SK-N-SH (cell line): ENCODE measurements around the gene ATP11A. TPM values are rescaled to one million over a fixed set of nuclear protein-coding genes. Genes with fewer than 3 reads are reported as not detected.

Source experiments
- CTCF ChIA-PET: fragments of 300-600, 350-600 bp; formaldehyde crosslinking; extraction: SDS; loops from one replicate; lab custom pipeline; 2021; lab: Yijun Ruan, JAX
- POLR2A ChIA-PET: fragments of 350-600 bp; sonication (Branson Sonifier 250); formaldehyde crosslinking; extraction: SDS; loops from one replicate; lab custom pipeline; 2020; ENCODE audit warnings: antibody characterized with exemption, inconsistent platforms; lab: Yijun Ruan, JAX
- DNase-seq: peaks from one replicate; pipeline ENCODE4 v3.0.0; 2012
- H2AFZ ChIP-seq: fragments of 200-600 bp; sonication (generic); 2 replicates; pipeline ENCODE4 v1.8.1; 2016; ENCODE audit warnings: antibody characterized with exemption, mild to moderate bottlenecking, low read depth
- H3F3A ChIP-seq: fragments of 200-600 bp; sonication (generic); replicated peaks from 2 replicates; pipeline ENCODE3; 2016; ENCODE audit warnings: antibody characterized with exemption, mild to moderate bottlenecking; ENCODE audit not compliant: insufficient read depth
- H3K27ac ChIP-seq, 2 experiments: fragments of 200-500 bp in 1 of 2; fragments of 200-600 bp in 1 of 2; sonication (Bioruptor generic) in 1 of 2; sonication (generic), shearing (Covaris generic) in 1 of 2; 2 replicates each; pipeline versions ENCODE4 v1.5.1 to v1.6.1; 2014 to 2016; ENCODE audit warnings: low read depth in 2 of 2, inconsistent platforms in 1 of 2, low read length in 1 of 2, mild to moderate bottlenecking in 1 of 2, mixed read lengths in 1 of 2
- H3K27me3 ChIP-seq: fragments of 200-600 bp; sonication (generic), shearing (Covaris generic); 2 replicates; pipeline ENCODE4 v1.6.1; 2016; ENCODE audit warnings: mixed run types; ENCODE audit not compliant: insufficient read depth
- H3K36me3 ChIP-seq, 2 experiments: fragments of 200-500 bp in 1 of 2; fragments of 200-600 bp in 1 of 2; sonication (Bioruptor generic) in 1 of 2; sonication (generic) in 1 of 2; replicated peaks in 1 of 2; 2 replicates each; pipeline versions ENCODE3 to v1.5.1; 2014 to 2016; ENCODE audit warnings: low read length in 1 of 2, mild to moderate bottlenecking in 1 of 2; ENCODE audit not compliant: insufficient read depth in 2 of 2, control insufficient read depth in 1 of 2
- H3K4me1 ChIP-seq, 2 experiments: fragments of 200-500 bp in 1 of 2; fragments of 200-600 bp in 1 of 2; sonication (Bioruptor generic) in 1 of 2; sonication (generic), shearing (Covaris generic) in 1 of 2; 2 replicates each; pipeline versions ENCODE4 v1.5.1 to v1.6.1; 2014 to 2016; ENCODE audit warnings: low read depth in 1 of 2, low read length in 1 of 2, mixed run types in 1 of 2; ENCODE audit not compliant: insufficient read depth in 2 of 2, control insufficient read depth in 1 of 2
- H3K4me2 ChIP-seq: fragments of 200-600 bp; sonication (generic), shearing (Covaris generic); 2 replicates; pipeline ENCODE4 v1.6.1; 2017; ENCODE audit warnings: mixed run types
- H3K4me3 ChIP-seq, 2 experiments: fragments of 200-500 bp in 1 of 2; fragments of 200-600 bp in 1 of 2; sonication (Bioruptor generic) in 1 of 2; sonication (generic), shearing (Covaris generic) in 1 of 2; 2 replicates each; pipeline versions ENCODE4 v1.5.1 to v1.8.1; 2014 to 2016; ENCODE audit warnings: low read depth in 2 of 2, inconsistent platforms in 1 of 2, low read length in 1 of 2, mild to moderate bottlenecking in 1 of 2, mixed read lengths in 1 of 2, moderate library complexity in 1 of 2
- H3K79me2 ChIP-seq: fragments of 200-600 bp; sonication (generic); 2 replicates; pipeline ENCODE4 v1.8.1; 2017; ENCODE audit warnings: mild to moderate bottlenecking; ENCODE audit not compliant: insufficient read depth
- H3K9ac ChIP-seq: fragments of 200-600 bp; sonication (generic); 2 replicates; pipeline ENCODE4 v1.6.1; 2017; ENCODE audit warnings: mixed run types
- H3K9me2 ChIP-seq: fragments of 200-600 bp; sonication (generic); 2 replicates; pipeline ENCODE4 v1.6.1; 2017; ENCODE audit warnings: mixed run types
- H3K9me3 ChIP-seq: fragments of 200-600 bp; sonication (generic); 2 replicates; pipeline ENCODE4 v1.6.1; 2017; ENCODE audit warnings: mixed run types, mild to moderate bottlenecking, moderate library complexity
- H4K20me1 ChIP-seq: fragments of 200-600 bp; sonication (generic); 2 replicates; pipeline ENCODE4 v1.6.1; 2017; ENCODE audit warnings: mild to moderate bottlenecking, mixed run types; ENCODE audit not compliant: insufficient read depth
- FOXJ3 ChIP-seq: sonication (generic); formaldehyde crosslinking; IDR thresholded peaks from 2 replicates; pipeline ENCODE4 v1.5.1; 2020; ENCODE audit warnings: mild to moderate bottlenecking, missing genetic modification reagents
- FOXM1 ChIP-seq: IDR thresholded peaks from 2 replicates; pipeline ENCODE4 v1.4.0; 2012; ENCODE audit warnings: low read depth, mild to moderate bottlenecking
- GABPA ChIP-seq: IDR thresholded peaks from 2 replicates; pipeline ENCODE4 v1.4.0; 2012; ENCODE audit warnings: low read depth, mild to moderate bottlenecking
- NFIC ChIP-seq: IDR thresholded peaks from 2 replicates; pipeline ENCODE4 v1.4.0; 2012; ENCODE audit warnings: borderline replicate concordance
- RCOR1 ChIP-seq: fragments of 150-350 bp; IDR thresholded peaks from 2 replicates; pipeline ENCODE4 v1.6.1; 2017; ENCODE audit warnings: antibody characterized with exemption, low read length
- RXRA ChIP-seq: IDR thresholded peaks from 2 replicates; pipeline ENCODE4 v1.4.0; 2012; ENCODE audit warnings: low read depth, mild to moderate bottlenecking, borderline replicate concordance
- SMC3 ChIP-seq: IDR thresholded peaks from 2 replicates; pipeline ENCODE4 v1.6.1; 2012; ENCODE audit warnings: low read depth, low read length, improper control_type of control experiment
- YY1 ChIP-seq: IDR thresholded peaks from 2 replicates; pipeline ENCODE4 v1.4.0; 2012; ENCODE audit warnings: low read depth, mild to moderate bottlenecking
- WGBS: methylation state at CpG from one replicate; pipeline ENCODE4 v1.1.6; 2017; ENCODE audit warnings: low lambda C conversion rate; 5-methylcytosine and 5-hydroxymethylcytosine counted together
- polyA plus RNA-seq, 3 experiments: library from polyadenylated mRNA; depleted of rRNA; stranded (reverse); fragments of >200 nt; gene quantifications; 2 replicates each; pipeline ENCODE4 v1.2.3, GENCODE V29; 2012
- TF ChIP-seq, protein P1 (sequence below): IDR thresholded peaks from 2 replicates; pipeline ENCODE4 v1.4.0; 2012; ENCODE audit warnings: low read depth, borderline replicate concordance
- TF ChIP-seq, protein P2 (sequence below): fragments of 150-350 bp; IDR thresholded peaks from 2 replicates; pipeline ENCODE4 v1.6.1; 2016; ENCODE audit warnings: mild to moderate bottlenecking, low read depth, low read length
- TF ChIP-seq, protein P3 (sequence below): IDR thresholded peaks from 2 replicates; pipeline ENCODE4 v1.4.0; 2012; ENCODE audit warnings: low read depth, borderline replicate concordance
- TF ChIP-seq, protein P4 (sequence below): fragments of 150-350 bp; IDR thresholded peaks from 2 replicates; pipeline ENCODE4 v1.6.1; 2017; ENCODE audit warnings: antibody characterized with exemption, low read length, low read depth, borderline replicate concordance

Gene ATP11A
- polyA plus RNA-seq, 1 of the 3 experiments (the other 2 are of a cell fraction) = 4.1 TPM

DNA sequence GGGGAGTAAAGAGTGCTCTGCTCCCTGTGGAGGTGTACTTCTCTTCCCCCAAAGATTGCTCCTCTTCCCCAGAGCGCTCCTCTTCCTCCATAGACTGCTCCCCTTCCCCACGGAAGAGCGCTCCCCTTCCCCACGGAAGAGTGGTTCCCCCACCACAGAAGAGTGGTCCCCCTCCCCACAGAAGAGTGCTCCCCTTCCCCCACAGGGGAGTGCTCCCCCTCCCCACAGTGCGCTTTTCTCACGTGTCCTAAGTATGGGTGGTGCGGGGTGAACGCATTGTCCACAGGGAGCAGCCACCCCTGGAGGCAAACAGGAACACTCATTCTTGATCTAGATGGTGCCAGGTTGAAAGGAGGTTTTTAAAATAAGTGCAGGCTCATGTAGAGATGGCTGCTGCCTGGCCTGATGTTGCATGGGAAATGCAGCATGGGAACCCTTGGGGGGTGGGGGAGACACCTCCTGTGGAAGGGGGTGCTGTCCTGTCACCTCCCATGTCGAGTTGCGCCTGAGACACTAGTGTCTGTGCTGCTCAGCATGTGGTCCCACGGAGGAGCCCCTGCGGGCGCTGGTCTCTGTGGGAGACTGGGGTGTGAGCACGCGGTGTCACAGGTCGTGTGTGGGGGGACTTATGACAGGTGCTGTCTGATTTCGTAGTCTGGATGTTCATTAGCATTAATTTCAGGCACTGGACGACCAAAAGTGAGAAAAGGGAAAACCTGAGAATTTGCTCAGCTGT is 52.2 kb downstream of the ATP11A start:
- DNase-seq = no peak
- ChIA-PET CTCF (interaction anchor here (0.8 kb wide), 1 partner anchor 101 kb away, joined by 3 read pairs; no protein-coding TSS in a partner anchor), POLR2A (no interaction called here)
- H4K20me1 ChIP-seq = 0 out of 2 replicates have a peak, but pooled peaks cover 5% of the 10 kb centered on the region
- no peaks in the 10 kb centered on the region for H3K9me2 ChIP-seq
- no peak overlapping the region for H3K4me2 ChIP-seq
- WGBS = 87% methylated on average over 13 of the region's 18 CpGs
- no peak overlapping the region for H3K27ac ChIP-seq
- no peaks in the 10 kb centered on the region for H3K9me3 ChIP-seq
- H2AFZ ChIP-seq = no peak overlapping the region
- H3K9ac ChIP-seq = no peak overlapping the region
- no peaks in the 10 kb centered on the region for H3K36me3 ChIP-seq
- H3K4me1 ChIP-seq = peaks cover 0 to 5% of the 10 kb centered on the region in 2 experiments; a peak in 1 of 4 replicates
- H3K4me3 ChIP-seq = no peak overlapping the region
- no peaks in the 10 kb centered on the region for H3F3A ChIP-seq
- no peaks in the 10 kb centered on the region for H3K27me3 ChIP-seq
- TF ChIP-seq, protein P1, sequence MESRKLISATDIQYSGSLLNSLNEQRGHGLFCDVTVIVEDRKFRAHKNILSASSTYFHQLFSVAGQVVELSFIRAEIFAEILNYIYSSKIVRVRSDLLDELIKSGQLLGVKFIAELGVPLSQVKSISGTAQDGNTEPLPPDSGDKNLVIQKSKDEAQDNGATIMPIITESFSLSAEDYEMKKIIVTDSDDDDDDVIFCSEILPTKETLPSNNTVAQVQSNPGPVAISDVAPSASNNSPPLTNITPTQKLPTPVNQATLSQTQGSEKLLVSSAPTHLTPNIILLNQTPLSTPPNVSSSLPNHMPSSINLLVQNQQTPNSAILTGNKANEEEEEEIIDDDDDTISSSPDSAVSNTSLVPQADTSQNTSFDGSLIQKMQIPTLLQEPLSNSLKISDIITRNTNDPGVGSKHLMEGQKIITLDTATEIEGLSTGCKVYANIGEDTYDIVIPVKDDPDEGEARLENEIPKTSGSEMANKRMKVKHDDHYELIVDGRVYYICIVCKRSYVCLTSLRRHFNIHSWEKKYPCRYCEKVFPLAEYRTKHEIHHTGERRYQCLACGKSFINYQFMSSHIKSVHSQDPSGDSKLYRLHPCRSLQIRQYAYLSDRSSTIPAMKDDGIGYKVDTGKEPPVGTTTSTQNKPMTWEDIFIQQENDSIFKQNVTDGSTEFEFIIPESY = no peak
- TF ChIP-seq FOXM1 = no peak
- TF ChIP-seq, protein P2, sequence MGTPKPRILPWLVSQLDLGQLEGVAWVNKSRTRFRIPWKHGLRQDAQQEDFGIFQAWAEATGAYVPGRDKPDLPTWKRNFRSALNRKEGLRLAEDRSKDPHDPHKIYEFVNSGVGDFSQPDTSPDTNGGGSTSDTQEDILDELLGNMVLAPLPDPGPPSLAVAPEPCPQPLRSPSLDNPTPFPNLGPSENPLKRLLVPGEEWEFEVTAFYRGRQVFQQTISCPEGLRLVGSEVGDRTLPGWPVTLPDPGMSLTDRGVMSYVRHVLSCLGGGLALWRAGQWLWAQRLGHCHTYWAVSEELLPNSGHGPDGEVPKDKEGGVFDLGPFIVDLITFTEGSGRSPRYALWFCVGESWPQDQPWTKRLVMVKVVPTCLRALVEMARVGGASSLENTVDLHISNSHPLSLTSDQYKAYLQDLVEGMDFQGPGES = no peak
- no peak for TF ChIP-seq RXRA
- H3K79me2 ChIP-seq = peaks cover 5% of the 10 kb centered on the region; the same call in 1 of the 2 replicates

DNA sequence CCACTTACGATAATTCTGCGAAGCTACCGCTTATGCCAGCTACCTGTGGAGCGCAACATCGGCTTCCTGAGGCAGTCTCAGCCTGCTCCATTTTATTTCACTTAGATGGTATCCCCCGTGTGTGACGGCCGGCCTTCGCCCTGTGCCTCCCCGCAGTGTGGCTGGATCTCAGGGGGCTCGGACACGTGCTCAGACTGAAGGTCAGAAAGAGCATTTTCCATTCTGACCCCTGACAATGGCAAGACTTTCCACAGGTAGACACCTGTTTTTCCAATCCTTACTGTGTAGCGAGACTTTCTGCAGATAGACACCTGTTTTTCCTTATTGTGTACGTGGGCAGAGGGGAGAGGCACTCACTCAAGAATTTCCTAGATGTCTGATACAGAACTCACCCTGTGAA is 52.7 kb downstream of the ATP11A start:
- Histone ChIP-seq H3K27ac (no peak overlapping the region), H3K27me3 (no peaks in the 10 kb centered on the region), H3K9me3 (no peaks in the 10 kb centered on the region), H3K79me2 (peaks cover 5% of the 10 kb centered on the region; the same call in 1 of the 2 replicates), H3K9ac (no peak overlapping the region), H3K4me2 (no peak overlapping the region), H2AFZ (no peak overlapping the region), H4K20me1 (0 out of 2 replicates have a peak, but pooled peaks cover 5% of the 10 kb centered on the region), H3F3A (no peaks in the 10 kb centered on the region), H3K9me2 (no peaks in the 10 kb centered on the region), H3K4me3 (no peak overlapping the region), H3K4me1 (peaks cover 0 to 5% of the 10 kb centered on the region in 2 experiments; a peak in 1 of 4 replicates), H3K36me3 (no peaks in the 10 kb centered on the region)
- TF ChIP-seq, protein P3, sequence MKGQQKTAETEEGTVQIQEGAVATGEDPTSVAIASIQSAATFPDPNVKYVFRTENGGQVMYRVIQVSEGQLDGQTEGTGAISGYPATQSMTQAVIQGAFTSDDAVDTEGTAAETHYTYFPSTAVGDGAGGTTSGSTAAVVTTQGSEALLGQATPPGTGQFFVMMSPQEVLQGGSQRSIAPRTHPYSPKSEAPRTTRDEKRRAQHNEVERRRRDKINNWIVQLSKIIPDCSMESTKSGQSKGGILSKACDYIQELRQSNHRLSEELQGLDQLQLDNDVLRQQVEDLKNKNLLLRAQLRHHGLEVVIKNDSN = no peak
- TF ChIP-seq SMC3 (no peak), YY1 (no peak), GABPA (no peak), FOXJ3 (CRISPR knock-in tag) (no peak), RCOR1 (no peak), NFIC (no peak)
- TF ChIP-seq, protein P4, sequence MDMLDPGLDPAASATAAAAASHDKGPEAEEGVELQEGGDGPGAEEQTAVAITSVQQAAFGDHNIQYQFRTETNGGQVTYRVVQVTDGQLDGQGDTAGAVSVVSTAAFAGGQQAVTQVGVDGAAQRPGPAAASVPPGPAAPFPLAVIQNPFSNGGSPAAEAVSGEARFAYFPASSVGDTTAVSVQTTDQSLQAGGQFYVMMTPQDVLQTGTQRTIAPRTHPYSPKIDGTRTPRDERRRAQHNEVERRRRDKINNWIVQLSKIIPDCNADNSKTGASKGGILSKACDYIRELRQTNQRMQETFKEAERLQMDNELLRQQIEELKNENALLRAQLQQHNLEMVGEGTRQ = no peak
- ChIA-PET CTCF (no interaction called here), POLR2A (no interaction called here)
- DNase-seq = no peak
- 92% methylated on average over 9 of the region's 14 CpGs for WGBS
